Loucy (cell line): ENCODE data around the gene CIROP.
"Not testable (repeated sequence)": the region's sequence is repeated elsewhere in the genome, so short reads cannot be mapped to it uniquely, and the experiment has no call there.

Source experiments
- H2AFZ ChIP-seq: fragments of 200-600 bp; sonication (generic); 2 replicates; pipeline ENCODE4 v1.6.0; 2016; ENCODE audit warnings: antibody characterized with exemption, mild to moderate bottlenecking, low read length, moderate library complexity
- H3F3A ChIP-seq: fragments of 200-600 bp; 2 replicates; pipeline ENCODE4 v1.6.0; 2016; ENCODE audit warnings: antibody characterized with exemption, low read depth, mild to moderate bottlenecking
- H3K27me3 ChIP-seq: fragments of 200-600 bp; sonication (generic); 2 replicates; pipeline ENCODE4 v1.6.1; 2014; ENCODE audit warnings: low read length, mild to moderate bottlenecking; ENCODE audit not compliant: insufficient read depth, poor library complexity, severe bottlenecking
- H3K36me3 ChIP-seq: fragments of 200-600 bp; sonication (generic); 2 replicates; pipeline ENCODE4 v1.6.1; 2016; ENCODE audit warnings: low read length; ENCODE audit not compliant: insufficient read depth
- H3K4me1 ChIP-seq: fragments of 200-600 bp; sonication (generic); 2 replicates; pipeline ENCODE4 v1.5.1; 2014; ENCODE audit warnings: low read length, mild to moderate bottlenecking; ENCODE audit not compliant: insufficient read depth, poor library complexity, severe bottlenecking
- H3K4me2 ChIP-seq: fragments of 200-600 bp; sonication (generic); 2 replicates; pipeline ENCODE4 v1.6.0; 2014; ENCODE audit warnings: antibody characterized with exemption, low read length, low read depth, mild to moderate bottlenecking; ENCODE audit not compliant: poor library complexity, severe bottlenecking
- H3K4me3 ChIP-seq: fragments of 200-600 bp; sonication (generic); 2 replicates; pipeline ENCODE4 v1.5.1; 2014; ENCODE audit warnings: low read length, mild to moderate bottlenecking, mixed read lengths; ENCODE audit not compliant: poor library complexity, severe bottlenecking
- H3K79me2 ChIP-seq: fragments of 200-600 bp; sonication (generic); 2 replicates; pipeline ENCODE4 v1.6.1; 2014; ENCODE audit warnings: low read length; ENCODE audit not compliant: insufficient read depth
- H3K9ac ChIP-seq: fragments of 200-600 bp; sonication (generic); 2 replicates; pipeline ENCODE4 v1.6.0; 2014; ENCODE audit warnings: mild to moderate bottlenecking, low read depth, low read length, moderate library complexity; ENCODE audit not compliant: poor library complexity, severe bottlenecking
- H3K9me2 ChIP-seq: fragments of 200-600 bp; sonication (generic); replicated peaks from 2 replicates; pipeline ENCODE4 v1.6.1; 2016; ENCODE audit warnings: low read depth, low read length, mixed read lengths
- H3K9me3 ChIP-seq: fragments of 200-600 bp; sonication (generic); 2 replicates; pipeline ENCODE4 v1.6.1; 2014; ENCODE audit warnings: mild to moderate bottlenecking, antibody characterized with exemption, low read length, low read depth; ENCODE audit not compliant: insufficient read depth
- H4K20me1 ChIP-seq: fragments of 200-600 bp; sonication (generic); 2 replicates; pipeline ENCODE4 v1.6.0; 2014; ENCODE audit warnings: antibody characterized with exemption, low read length, mild to moderate bottlenecking; ENCODE audit not compliant: insufficient read depth, poor library complexity, severe bottlenecking
- CTCF ChIP-seq: fragments of 200-600 bp; sonication (generic); conservative IDR thresholded peaks from 2 replicates; pipeline ENCODE4 v1.5.1; 2014; ENCODE audit warnings: mild to moderate bottlenecking, antibody characterized with exemption, low read length
- EZH2phosphoT487 ChIP-seq: fragments of 200-600 bp; IDR thresholded peaks from 2 replicates; pipeline ENCODE4 v1.6.1; 2018; ENCODE audit warnings: antibody characterized with exemption, mild to moderate bottlenecking, moderate library complexity, borderline replicate concordance

CIROP gene

GRCh38 chr14:23112359-23113178 lies 7.8 kb upstream of the CIROP start:
- H4K20me1 ChIP-seq, result no peaks in the 10 kb centered on the region
- H3F3A ChIP-seq, result no peaks in the 10 kb centered on the region
- no peak overlapping the region for H2AFZ ChIP-seq
- H3K9ac ChIP-seq, result no peak overlapping the region
- no peaks in the 10 kb centered on the region for H3K36me3 ChIP-seq
- no peaks in the 10 kb centered on the region for H3K27me3 ChIP-seq
- H3K9me2 ChIP-seq, result no peaks in the 10 kb centered on the region
- TF ChIP-seq CTCF (no peak), EZH2phosphoT487 (no peak)
- H3K79me2 ChIP-seq, result no peaks in the 10 kb centered on the region
- H3K9me3 ChIP-seq, result no peaks in the 10 kb centered on the region
- no peak overlapping the region for H3K4me3 ChIP-seq
- peaks cover 3% of the 10 kb centered on the region for H3K4me1 ChIP-seq
- H3K4me2 ChIP-seq, result no peak overlapping the region

- no peak overlapping the region for H2AFZ ChIP-seq
- H3K9me2 ChIP-seq, result no peaks in the 10 kb centered on the region
- no peaks in the 10 kb centered on the region for H3K79me2 ChIP-seq
- no peak overlapping the region for H3K4me3 ChIP-seq
- no peaks in the 10 kb centered on the region for H3F3A ChIP-seq
- peaks cover 3% of the 10 kb centered on the region for H3K4me1 ChIP-seq
- TF ChIP-seq CTCF (no peak), EZH2phosphoT487 (no peak)
- H3K36me3 ChIP-seq, result no peaks in the 10 kb centered on the region
- H3K9me3 ChIP-seq, result no peaks in the 10 kb centered on the region
- H3K27me3 ChIP-seq, result no peaks in the 10 kb centered on the region
- no peaks in the 10 kb centered on the region for H4K20me1 ChIP-seq
- no peak overlapping the region for H3K4me2 ChIP-seq
- H3K9ac ChIP-seq, result no peak overlapping the region
Measured at GRCh38 chr14:23110579-23111365, 6.0 kb upstream of the CIROP start.

- Histone ChIP-seq H3K27me3 (no peaks in the 10 kb centered on the region), H3K79me2 (no peaks in the 10 kb centered on the region), H3K36me3 (no peaks in the 10 kb centered on the region), H3K9me3 (no peaks in the 10 kb centered on the region), H3K9ac (no peak overlapping the region), H2AFZ (no peak overlapping the region), H3K9me2 (no peaks in the 10 kb centered on the region), H3F3A (no peaks in the 10 kb centered on the region), H3K4me1 (peaks cover 3% of the 10 kb centered on the region), H3K4me3 (no peak overlapping the region), H4K20me1 (no peaks in the 10 kb centered on the region), H3K4me2 (no peak overlapping the region)
- TF ChIP-seq EZH2phosphoT487, result no peak
- TF ChIP-seq CTCF, result no peak
Measured at GRCh38 chr14:23109769-23110168, 5.0 kb upstream of the CIROP start.

- H3K9me3 ChIP-seq, H3K4me1 ChIP-seq, H3K4me2 ChIP-seq, H4K20me1 ChIP-seq, H3F3A ChIP-seq, H3K9me2 ChIP-seq, H3K36me3 ChIP-seq, H3K9ac ChIP-seq, H2AFZ ChIP-seq, H3K79me2 ChIP-seq, H3K27me3 ChIP-seq, H3K4me3 ChIP-seq: not testable (repeated sequence)
Measured at GRCh38 chr14:23108169-23108568, 3.4 kb upstream of the CIROP start.

GRCh38 chr14:23107620-23108019 lies 2.8 kb upstream of the CIROP start:
- H3F3A ChIP-seq, H3K9ac ChIP-seq, H3K4me3 ChIP-seq, H3K4me1 ChIP-seq, H3K9me2 ChIP-seq, H3K4me2 ChIP-seq, H3K36me3 ChIP-seq, H3K79me2 ChIP-seq, H2AFZ ChIP-seq, H4K20me1 ChIP-seq, H3K27me3 ChIP-seq, H3K9me3 ChIP-seq: not testable (repeated sequence)
